H7 (cell line): ENCODE results near the gene FBXL17. TPM values are rescaled to one million over a fixed set of nuclear protein-coding genes. Genes with fewer than 3 reads are reported as not detected.

Experiments used
- DNase-seq: peaks from one replicate; pipeline ENCODE4 v3.0.0; 2012
- H3K27me3 ChIP-seq: 2 replicates; pipeline ENCODE4 v1.6.0; 2011; ENCODE audit warnings: mild to moderate bottlenecking, low read length; ENCODE audit not compliant: control insufficient read depth, insufficient read depth
- H3K36me3 ChIP-seq: replicated peaks from 2 replicates; pipeline ENCODE4 v1.5.1; 2011; ENCODE audit warnings: low read length; ENCODE audit not compliant: control insufficient read depth, insufficient read depth
- H3K4me3 ChIP-seq: 2 replicates; pipeline ENCODE4 v1.5.1; 2011; ENCODE audit warnings: low read depth, mild to moderate bottlenecking, control low read depth, low read length, moderate library complexity; ENCODE audit not compliant: insufficient read depth
- total RNA-seq: library from RNA; depleted of rRNA; stranded (reverse); fragments of >200 nt; shearing (Covaris generic); gene quantifications from 2 replicates; pipeline ENCODE4 v1.2.3, GENCODE V29; 2014

Gene FBXL17
- total RNA-seq, 1 experiment from 2014 or later: 5.5 TPM

DNA sequence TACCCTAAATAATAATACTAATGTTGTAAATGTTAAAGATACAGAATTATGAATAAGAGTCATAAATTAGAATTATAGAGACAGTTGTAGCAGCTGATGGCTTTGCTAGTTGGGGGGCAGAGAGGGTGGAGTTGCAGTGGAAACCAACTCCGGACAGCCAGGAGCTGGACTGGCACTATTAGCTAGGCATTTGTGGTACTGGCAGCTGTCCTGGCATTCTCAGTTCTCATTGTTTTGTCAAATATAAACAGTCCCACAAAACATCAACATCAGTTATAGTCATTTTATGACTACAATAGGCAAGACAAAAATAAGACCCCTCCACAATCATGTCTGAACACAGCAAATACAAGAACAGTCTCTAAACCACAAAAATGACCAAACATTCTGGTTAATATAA lies 2.8 kb upstream of the FBXL17 start:
- no peak for DNase-seq

DNA sequence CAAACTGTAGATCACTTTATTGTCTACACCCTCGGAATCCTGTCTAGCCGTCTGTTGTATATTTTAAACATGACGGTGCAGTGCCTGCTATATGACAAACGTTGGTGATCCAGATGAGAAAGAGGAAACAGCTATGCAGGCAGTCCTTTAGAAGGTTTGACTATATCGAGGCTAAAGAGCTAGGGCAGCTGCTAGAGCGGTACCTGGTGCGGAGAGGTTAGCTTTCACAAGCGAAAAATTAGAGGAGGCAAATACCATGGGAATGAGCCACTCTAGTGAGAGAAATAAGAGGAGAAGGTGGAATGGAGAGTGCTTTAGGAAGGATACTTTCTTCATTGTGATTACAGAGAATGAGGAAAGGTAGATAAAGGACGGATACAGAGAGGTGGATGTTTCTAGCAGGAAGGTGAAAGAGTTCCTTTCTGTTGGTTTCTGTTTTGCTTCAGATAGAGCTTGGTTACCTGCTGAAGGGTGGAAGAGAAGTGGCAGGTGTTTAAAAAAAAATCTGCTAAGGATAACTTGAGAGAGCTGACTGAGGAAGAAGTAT lies 959 bp upstream of the FBXL17 start:
- no peaks in the 10 kb centered on the region for H3K27me3 ChIP-seq
- DNase-seq: no peak
- H3K4me3 ChIP-seq: peak overlapping the region; percentile 91
- H3K36me3 ChIP-seq: no peaks in the 10 kb centered on the region

More for the DNA sequence above, 2.8 kb upstream of the FBXL17 start:
- no peaks in the 10 kb centered on the region for H3K36me3 ChIP-seq
- no peaks in the 10 kb centered on the region for H3K27me3 ChIP-seq
- H3K4me3 ChIP-seq: no peak overlapping the region

DNA sequence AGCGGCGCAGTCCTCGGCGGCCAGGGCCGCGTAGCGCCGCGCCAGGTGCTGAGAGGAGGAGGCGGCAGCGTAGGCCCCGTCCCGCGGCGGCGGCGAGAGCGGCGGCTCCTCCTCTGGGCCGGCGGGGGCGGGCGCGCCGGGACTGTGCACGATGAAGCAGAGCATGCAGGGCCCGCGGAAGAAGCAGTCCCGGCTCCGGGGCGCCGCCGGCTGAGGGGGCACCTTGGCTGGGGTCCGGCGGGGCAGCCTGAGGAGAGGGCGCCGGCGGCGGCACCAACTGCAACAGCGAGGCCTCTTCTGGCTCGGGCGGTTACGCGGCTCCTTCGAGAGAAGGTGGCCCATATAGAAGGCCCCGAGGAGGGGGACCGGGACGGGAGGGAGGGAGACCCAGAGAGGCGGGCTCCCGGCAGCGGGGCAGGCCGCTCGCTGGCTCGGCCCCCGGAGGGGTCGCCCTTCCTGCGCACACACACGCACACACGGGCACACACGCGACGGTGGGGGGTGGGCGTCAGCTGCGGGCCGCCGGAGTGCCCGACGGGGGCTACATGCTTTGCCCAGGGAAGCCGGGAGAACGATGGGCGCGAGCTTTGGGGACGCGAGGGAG lies 446 bp downstream of the FBXL17 start:
- DNase-seq: peak; percentile 68
- H3K27me3 ChIP-seq: no peaks in the 10 kb centered on the region
- no peaks in the 10 kb centered on the region for H3K36me3 ChIP-seq
- H3K4me3 ChIP-seq: peak overlapping the region; percentile 91

DNA sequence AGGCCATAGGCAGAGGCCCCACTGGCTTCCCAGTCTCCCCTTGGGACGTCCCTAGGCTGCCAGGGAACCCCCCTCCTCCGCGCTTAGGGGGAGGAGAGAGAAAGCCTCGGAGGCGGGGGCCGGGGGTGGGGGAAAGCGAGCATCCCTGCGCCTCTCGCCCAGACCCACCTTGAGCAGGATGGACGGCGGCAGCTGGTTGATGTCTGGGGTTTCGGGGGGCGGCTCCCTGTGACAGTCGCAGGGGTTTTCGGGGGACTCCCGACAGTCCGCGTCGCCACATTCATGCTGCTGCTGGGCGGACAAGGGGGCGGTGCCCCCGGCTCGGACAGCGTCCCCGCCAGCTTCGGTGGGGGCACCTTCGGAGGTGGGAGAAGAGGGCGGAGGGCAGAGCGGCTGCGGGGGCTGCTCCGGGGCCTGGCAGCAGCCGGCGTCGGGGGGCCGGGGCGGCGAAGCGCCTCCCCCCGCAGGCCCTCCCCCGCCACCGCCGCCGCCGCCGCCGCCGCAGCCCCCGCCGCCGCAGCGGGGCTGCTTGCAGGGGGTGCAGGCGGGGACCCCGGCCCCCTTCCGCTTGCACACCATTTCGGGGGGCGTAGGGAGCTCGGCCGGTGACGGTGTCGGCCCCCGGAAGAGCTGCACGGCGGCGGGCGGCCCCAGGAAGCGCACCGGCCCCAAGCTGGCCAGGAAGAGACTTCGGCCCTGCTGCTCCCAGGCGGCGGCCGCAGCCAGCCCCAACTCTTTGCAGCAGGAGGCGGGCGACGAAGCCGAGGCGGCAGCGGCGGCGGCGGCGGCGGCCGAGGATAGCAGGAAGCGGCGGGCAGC lies 1.2 kb downstream of the FBXL17 start:
- Histone ChIP-seq H3K4me3 (peak overlapping the region; percentile 91), H3K36me3 (no peaks in the 10 kb centered on the region), H3K27me3 (no peaks in the 10 kb centered on the region)
- peak; percentile 68 for DNase-seq

DNA sequence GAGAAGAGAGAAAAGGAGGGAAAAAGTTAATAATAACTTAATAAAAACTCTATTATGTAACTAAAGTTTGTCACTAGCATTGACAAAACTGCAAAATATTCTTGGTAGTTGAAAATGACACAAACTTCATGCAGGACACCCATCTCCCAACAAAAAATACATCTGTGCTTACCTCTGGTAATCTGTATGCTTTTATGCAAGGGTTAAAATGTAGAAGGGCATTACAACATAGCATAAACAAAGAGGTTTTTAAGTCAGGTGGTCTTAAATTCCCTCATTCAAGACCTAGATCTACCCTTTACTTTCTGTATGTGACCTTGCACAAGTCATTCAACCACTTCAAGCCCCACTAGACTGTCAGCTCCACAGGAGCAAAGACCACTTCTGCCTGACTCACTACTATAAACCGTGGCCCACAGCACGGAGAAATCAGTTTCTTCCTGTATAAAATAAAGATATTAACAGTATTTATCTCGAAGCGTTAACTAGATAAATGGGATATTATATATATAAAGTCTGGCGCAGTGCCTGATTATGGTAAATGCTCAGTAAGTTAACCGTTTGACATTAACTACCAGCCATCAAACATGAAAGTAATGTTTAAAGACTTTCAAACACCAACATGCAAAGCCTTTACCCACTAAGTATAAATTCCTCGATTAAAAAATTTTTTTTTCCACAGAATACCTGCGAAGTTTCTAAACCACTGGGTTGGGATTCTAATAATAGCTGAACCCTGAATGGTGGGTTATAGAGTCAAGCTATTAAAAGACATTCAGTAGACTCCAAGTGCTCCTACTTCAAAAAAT lies 2.0 kb downstream of the FBXL17 start:
- no peak for DNase-seq
- no peaks in the 10 kb centered on the region for H3K27me3 ChIP-seq
- peak overlapping the region; percentile 91 for H3K4me3 ChIP-seq
- H3K36me3 ChIP-seq: no peaks in the 10 kb centered on the region

DNA sequence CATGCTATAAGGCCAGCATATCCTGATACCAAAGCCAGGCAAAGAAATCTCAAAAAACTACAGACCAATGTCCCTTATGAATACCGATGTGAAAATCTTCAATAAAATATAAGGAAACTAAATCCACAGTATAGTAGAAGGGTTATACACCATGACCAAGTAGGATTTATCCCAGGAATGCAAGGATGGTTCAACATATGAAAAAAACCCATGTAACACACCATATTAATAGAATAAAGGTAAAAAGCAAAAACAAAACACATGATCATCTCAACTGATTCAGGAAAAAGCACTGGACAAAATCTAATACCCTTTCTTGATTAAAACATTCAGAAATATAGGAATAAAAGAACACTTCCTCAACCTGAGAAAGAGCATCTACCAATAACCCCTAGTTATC lies 6.1 kb downstream of the FBXL17 start:
- no peak for DNase-seq
- no peaks in the 10 kb centered on the region for H3K36me3 ChIP-seq
- H3K27me3 ChIP-seq: no peaks in the 10 kb centered on the region
- no peak overlapping the region for H3K4me3 ChIP-seq

DNA sequence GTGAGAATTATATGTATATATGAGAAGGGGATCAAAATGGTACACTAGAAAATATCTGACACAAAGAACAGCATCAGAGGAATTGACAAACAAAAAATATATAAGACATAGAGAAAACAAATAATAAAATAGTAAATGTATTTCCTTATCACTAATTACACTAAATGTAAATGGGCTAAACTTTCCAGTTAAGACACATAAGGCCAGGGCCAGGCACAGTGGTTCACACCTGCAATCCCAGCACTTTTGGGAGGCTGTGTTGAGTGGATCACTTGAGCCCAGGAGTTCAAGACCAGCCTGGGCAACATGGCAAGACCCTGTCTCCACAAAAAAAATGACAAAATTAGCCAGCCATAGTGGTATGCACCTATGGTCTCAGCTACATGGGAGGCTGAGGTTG lies 8.5 kb downstream of the FBXL17 start:
- no peak for DNase-seq
- no peaks in the 10 kb centered on the region for H3K27me3 ChIP-seq
- no peaks in the 10 kb centered on the region for H3K36me3 ChIP-seq
- no peak overlapping the region for H3K4me3 ChIP-seq

DNA sequence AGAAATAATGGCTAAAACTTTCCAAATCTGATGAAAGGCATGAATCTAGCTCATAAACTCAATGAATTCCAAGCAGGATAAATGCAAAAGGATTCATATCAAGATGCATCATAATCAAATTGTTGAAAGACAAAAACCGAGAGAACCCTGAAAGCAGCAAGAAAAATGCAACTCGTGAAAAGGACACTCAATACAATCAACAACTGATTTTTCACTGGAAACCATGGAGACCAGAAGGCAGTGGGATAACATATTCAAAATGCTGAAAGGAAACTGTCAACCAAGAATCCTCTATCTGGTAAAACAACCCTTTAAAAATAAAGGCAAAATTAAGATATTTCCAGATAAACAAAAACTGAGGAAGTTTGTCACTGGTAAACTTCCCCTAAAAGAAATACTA lies 9.5 kb downstream of the FBXL17 start:
- Histone ChIP-seq H3K4me3 (no peak overlapping the region), H3K36me3 (no peaks in the 10 kb centered on the region), H3K27me3 (no peaks in the 10 kb centered on the region)
- DNase-seq: no peak

DNA sequence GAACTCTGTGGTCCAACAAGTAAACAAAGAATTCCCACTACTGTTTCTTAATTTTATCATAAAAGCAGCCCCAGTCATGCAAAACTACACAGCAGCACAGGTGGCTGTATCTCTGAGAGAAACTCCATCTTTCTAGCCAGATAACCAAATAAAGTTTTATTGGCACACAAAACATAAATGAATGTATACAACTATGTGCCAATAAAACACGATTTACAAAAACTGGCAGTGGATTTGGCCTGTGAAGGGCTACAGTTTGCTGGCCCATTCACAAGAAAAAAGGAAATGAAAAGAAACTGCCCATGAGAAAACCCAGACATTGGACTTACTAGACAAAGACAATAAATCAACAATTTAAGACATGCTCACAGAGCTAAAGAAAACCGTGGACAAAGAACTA lies 10.6 kb downstream of the FBXL17 start:
- H3K36me3 ChIP-seq: no peaks in the 10 kb centered on the region
- no peaks in the 10 kb centered on the region for H3K27me3 ChIP-seq
- DNase-seq: no peak

DNA sequence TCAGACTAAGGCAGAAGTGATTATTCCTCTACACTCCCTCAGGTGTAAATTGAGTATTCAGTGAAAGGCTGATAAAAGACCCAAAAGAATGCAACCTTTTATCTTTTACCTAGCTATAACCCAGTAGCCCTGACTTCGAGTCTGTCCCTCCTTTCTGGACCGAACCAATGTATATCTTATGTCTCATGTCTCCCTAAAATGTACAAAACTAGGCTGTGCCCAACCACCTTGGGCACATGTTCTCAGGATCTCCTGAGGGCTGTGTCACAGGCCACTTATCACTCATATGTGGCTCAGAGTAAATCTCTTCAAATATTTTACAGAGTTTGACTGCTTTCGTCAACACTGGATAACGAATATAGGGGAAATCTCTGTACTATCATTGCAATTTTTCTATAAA lies 12.7 kb downstream of the FBXL17 start:
- Histone ChIP-seq H3K36me3 (no peaks in the 10 kb centered on the region), H3K4me3 (no peak overlapping the region), H3K27me3 (no peaks in the 10 kb centered on the region)
- DNase-seq: no peak

More for the DNA sequence above, 10.6 kb downstream of the FBXL17 start:
- H3K4me3 ChIP-seq: no peak overlapping the region

DNA sequence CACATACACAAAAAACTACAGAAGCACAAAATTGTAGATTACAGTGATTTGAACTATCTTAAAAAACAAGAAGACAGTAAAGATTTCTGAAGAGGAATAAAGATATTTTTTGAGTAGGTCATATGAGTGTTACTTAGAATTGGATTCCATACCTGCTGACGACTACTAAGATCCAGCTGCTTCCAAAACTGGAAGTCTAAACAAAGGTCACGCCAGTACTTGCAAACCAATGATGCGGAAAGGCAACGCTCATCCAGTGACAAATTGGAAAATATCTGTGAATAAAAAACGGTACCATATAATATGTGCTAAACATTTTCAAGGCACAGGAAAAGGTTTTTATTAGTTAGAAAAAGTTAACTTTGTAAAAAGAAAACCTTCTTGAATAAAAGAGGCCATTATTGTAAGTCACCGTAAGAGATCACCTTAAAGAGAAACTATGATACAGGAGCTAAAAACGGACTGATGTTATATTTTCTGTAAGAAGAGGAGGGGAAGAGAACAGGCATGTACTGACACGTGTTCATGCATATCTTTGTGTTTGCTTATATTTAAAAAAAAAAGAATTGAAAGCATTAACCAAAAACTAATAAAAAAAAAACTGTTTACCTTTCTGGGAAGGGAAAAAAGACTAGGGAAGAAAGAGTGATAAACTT lies 14.1 kb downstream of the FBXL17 start:
- DNase-seq: no peak
- no peaks in the 10 kb centered on the region for H3K36me3 ChIP-seq
- no peak overlapping the region for H3K4me3 ChIP-seq
- no peaks in the 10 kb centered on the region for H3K27me3 ChIP-seq

DNA sequence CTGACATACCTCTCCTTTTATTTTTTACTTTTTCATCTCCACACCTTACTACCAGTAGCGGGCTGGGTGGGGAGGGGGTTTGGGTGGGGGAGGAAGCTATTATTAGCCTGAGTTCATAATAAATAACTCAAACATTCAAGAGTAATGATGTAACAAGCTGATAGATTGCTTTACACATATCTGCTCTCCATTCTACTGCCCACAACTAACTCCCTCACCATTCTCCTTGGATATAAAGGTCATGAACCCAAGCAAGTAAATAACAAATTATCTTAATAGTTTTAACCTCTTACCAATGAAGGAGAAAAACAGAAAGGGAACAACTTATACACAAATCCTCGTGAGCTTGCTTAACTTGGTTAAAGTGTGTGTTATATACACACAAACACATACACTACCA lies 15.4 kb downstream of the FBXL17 start:
- Histone ChIP-seq H3K4me3 (no peak overlapping the region), H3K36me3 (no peaks in the 10 kb centered on the region)
- no peak for DNase-seq

DNA sequence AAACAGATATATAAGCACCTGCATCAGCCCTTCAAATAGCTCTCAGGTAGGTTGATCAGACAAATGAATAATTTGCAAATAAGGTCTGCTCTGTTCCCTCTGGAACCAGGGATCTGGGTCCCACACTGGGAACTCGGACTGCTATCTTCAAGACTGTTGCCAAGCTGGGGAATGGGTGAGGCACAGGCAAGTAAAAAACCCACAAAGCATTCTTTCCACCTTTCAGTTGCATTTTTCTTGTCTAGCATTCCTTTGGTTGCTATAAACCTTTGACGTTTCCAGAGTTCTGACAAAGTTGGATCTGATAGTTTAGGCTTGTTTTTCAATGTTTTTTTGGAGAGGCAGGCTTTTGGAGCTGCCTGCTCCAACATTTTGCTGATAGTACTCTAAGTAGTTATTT lies 20.1 kb downstream of the FBXL17 start:
- no peaks in the 10 kb centered on the region for H3K36me3 ChIP-seq
- no peak overlapping the region for H3K4me3 ChIP-seq
- no peak for DNase-seq
- no peaks in the 10 kb centered on the region for H3K27me3 ChIP-seq

More for the DNA sequence above, 15.4 kb downstream of the FBXL17 start:
- no peaks in the 10 kb centered on the region for H3K27me3 ChIP-seq

DNA sequence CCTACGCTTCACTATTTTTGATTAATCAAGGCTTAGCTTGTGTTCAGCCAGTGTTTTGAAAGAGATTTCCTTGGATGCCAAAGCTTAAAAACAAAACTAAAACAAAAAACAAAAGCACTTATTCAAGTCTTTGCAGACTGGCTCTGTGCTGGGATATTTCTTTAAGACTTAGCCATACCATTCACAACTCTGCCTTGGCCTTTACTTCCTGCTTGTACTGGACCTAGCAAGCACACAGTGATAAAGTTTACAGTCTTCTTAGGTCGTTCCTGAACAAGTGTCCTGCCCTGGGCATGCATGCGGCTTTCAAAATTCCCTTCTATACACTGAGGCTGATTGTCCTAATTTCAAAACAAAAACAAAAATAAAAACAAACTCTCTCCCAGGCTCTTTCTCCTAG lies 20.7 kb downstream of the FBXL17 start:
- H3K36me3 ChIP-seq: no peaks in the 10 kb centered on the region
- H3K4me3 ChIP-seq: no peak overlapping the region
- DNase-seq: no peak
- H3K27me3 ChIP-seq: no peaks in the 10 kb centered on the region
